Measurements from ENCODE around the gene KHK.

KHK gene

DNA sequence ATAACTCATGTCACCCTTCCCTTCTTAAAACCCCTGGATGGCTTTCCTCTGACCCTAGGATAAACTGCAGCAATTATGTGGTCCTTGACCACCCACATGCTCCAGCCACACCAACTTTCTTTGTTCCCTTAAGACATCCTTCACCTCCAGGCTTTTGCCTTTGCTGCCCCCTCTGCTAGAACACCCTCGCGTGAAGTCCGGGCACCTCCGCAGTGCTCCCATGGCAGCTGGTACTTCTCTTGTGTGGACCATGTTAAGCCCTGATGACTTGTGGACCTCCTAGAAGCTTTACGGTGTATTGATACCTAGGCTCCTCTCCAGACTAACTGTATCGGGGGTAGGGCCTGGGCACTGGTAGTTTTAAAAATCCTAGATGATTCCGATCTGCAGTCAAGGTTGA lies 36.2 kb downstream of the KHK start:
- Histone ChIP-seq H3K4me1 (ENCODE audit: control insufficient read depth in 1 of 2, insufficient read depth in 1 of 2, low read depth in 1 of 2, low read length in 1 of 2) (peaks cover 30 to 34% of the 10 kb centered on the region in 2 experiments), H3K9me3 (no peaks in the 10 kb centered on the region), H3K4me3 (ENCODE audit: low read depth in 1 of 2, low read length in 1 of 2) (peak overlapping the region; percentile 70 to 85), H3K36me3 (no peaks in the 10 kb centered on the region), H3K27me3 (peaks cover 33% of the 10 kb centered on the region), H3K27ac (peak overlapping the region; percentile 87)
- TF ChIP-seq, protein P1, sequence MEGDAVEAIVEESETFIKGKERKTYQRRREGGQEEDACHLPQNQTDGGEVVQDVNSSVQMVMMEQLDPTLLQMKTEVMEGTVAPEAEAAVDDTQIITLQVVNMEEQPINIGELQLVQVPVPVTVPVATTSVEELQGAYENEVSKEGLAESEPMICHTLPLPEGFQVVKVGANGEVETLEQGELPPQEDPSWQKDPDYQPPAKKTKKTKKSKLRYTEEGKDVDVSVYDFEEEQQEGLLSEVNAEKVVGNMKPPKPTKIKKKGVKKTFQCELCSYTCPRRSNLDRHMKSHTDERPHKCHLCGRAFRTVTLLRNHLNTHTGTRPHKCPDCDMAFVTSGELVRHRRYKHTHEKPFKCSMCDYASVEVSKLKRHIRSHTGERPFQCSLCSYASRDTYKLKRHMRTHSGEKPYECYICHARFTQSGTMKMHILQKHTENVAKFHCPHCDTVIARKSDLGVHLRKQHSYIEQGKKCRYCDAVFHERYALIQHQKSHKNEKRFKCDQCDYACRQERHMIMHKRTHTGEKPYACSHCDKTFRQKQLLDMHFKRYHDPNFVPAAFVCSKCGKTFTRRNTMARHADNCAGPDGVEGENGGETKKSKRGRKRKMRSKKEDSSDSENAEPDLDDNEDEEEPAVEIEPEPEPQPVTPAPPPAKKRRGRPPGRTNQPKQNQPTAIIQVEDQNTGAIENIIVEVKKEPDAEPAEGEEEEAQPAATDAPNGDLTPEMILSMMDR (IDR thresholded peaks at IDR 0.05), result no peak

DNA sequence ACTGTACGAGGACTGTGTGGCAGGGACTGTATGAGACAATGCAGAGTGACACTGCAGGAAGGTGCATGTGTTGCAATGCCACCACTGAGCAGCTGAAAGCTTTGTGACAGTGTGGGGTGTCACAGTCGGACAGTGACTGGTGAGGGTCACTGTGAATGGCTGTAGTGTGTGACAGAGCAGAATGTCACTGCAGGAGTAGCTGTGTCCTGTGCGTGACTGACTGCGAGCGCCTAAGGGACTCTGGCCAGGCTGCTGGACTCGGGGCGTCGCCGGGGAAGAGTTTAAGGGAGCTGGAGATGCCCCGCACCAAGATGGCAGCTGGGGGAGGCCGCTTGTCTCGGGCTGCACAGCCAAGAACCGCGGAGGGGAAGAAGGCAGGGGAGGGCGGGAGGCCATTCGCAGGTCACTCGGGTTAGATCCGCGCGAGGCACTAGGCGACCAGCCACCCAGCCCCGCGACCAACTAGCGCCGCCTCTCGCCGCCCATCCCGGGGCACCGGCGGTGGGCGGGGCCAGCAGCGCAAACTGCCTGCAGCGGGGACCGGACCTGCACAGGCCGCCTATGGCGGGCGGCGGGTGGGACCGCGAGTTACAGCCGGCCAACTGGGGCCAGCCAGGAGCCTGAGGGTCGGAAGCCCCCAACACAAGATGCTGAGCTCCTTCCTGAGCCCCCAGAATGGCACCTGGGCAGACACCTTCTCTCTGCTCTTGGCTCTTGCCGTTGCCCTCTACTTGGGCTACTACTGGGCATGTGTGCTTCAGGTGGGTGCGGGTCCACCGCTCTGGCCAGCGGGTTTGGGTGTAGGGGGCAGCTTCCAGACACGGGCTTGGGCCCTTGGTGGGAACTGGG lies 37.0 kb downstream of the KHK start, which contains the start of gene ABHD1:
TSS of gene ABHD1 (plus strand) at position 514 of the 849 bp plus-strand sequence. CDS start at position 648, 134 bp downstream.
- H3K36me3 ChIP-seq, result peaks cover 5% of the 10 kb centered on the region
- peaks cover 28 to 31% of the 10 kb centered on the region in 2 experiments for H3K4me1 ChIP-seq (ENCODE audit: control insufficient read depth in 1 of 2, insufficient read depth in 1 of 2, low read depth in 1 of 2, low read length in 1 of 2)
- H3K4me3 ChIP-seq (ENCODE audit: low read depth in 1 of 2, low read length in 1 of 2), result peak within 1 kb of the TSS; percentile 70 to 85
- no peaks in the 10 kb centered on the region for H3K9me3 ChIP-seq
- H3K27ac ChIP-seq, result peak within 1 kb of the TSS; percentile 87
- TF ChIP-seq, protein P1 (IDR thresholded peaks at IDR 0.05), result no peak
- H3K27me3 ChIP-seq, result peaks cover 26% of the 10 kb centered on the region

DNA sequence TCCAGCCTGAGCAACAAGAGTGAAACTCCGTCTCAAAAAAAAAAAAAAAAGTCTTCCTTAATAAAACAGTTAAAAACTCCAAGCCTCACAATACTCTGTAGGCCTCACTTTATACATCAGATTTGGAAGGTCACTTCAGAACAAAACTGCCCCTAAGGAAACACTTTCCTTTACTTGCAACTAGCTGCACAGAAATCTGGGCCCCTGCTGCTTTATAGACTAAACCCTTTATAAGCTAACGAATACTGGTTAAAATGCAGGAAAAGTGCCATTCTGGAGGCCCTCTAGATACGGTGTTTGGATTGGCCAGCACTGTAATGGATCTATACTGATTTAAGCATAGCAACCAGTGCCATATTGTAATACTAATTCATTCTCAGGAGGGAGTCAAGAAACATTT lies 38.5 kb downstream of the KHK start:
- Histone ChIP-seq H3K36me3 (peaks cover 21% of the 10 kb centered on the region), H3K27ac (no peak overlapping the region), H3K4me3 (ENCODE audit: low read depth in 1 of 2, low read length in 1 of 2) (no peak overlapping the region), H3K9me3 (no peaks in the 10 kb centered on the region), H3K4me1 (ENCODE audit: control insufficient read depth in 1 of 2, insufficient read depth in 1 of 2, low read depth in 1 of 2, low read length in 1 of 2) (peaks cover 23% of the 10 kb centered on the region in 2 experiments), H3K27me3 (peaks cover 10% of the 10 kb centered on the region)
- TF ChIP-seq, protein P1 (IDR thresholded peaks at IDR 0.05), result no peak

DNA sequence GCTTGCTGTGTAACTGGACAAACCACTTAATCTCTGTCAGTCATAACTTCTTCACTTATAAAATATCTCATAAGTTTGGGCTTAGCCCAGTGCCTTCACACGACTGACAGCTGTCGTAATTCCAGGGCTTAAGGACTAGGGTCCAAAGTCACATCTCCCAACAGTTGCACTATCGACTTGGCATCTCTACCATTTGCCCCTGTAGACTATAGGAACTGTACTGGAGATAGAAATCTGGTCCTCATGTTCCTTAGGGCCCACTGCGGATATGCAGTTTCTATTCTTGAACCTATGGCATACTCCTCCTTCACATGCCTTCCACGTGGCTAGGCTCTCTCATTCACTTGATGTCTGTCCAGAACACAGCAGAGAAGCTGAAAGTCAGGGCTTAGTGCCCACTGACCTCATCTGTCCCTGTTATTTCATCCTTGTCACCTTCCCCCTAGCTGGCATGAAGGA lies 39.7 kb downstream of the KHK start:
- H3K27me3 ChIP-seq, result no peaks in the 10 kb centered on the region
- H3K4me1 ChIP-seq (ENCODE audit: control insufficient read depth in 1 of 2, insufficient read depth in 1 of 2, low read depth in 1 of 2, low read length in 1 of 2), result peaks cover 23% of the 10 kb centered on the region in 2 experiments
- H3K4me3 ChIP-seq (ENCODE audit: low read depth in 1 of 2, low read length in 1 of 2), result no peak overlapping the region
- H3K36me3 ChIP-seq, result peaks cover 33% of the 10 kb centered on the region
- no peaks in the 10 kb centered on the region for H3K9me3 ChIP-seq
- H3K27ac ChIP-seq, result no peak overlapping the region
- TF ChIP-seq, protein P1 (IDR thresholded peaks at IDR 0.05), result no peak

DNA sequence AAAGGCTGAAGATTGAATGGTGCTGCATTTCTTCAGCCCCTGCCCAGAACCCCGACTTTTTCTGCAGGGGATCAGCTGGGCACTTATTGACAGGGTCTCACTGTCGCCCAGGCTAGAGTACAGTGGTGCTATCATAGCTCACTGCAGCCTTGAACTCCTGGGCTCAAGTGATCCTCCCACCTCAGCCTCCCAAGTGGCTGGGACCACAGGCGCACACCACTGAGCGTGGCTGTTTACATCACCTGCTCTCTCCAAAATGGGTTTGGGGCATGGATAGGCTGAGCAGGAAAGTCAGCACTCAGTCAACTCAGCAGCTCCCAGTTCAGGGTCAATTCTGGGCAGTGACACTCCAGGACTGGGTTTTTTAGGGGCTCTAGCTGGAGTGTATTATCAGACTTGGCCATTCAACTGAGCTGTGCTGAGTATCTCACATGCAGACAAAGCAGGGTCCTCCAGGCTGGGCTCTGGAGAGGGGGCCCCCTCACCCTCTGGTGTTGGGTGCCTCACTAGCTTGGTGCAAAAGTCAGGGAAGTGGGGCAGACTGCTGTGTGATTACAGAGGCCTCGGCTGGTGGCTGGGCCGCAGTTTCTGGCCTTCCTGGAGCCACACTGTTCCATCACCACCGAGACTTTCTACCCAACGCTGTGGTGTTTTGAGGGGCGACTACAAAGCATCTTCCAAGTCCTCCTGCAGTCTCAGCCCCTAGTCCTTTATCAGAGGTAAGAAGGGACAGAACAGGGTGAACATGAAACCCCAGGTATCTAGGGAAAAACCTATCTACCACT lies 41.5 kb downstream of the KHK start:
- peaks cover 51% of the 10 kb centered on the region for H3K36me3 ChIP-seq
- peaks cover 8 to 10% of the 10 kb centered on the region in 2 experiments for H3K4me1 ChIP-seq (ENCODE audit: control insufficient read depth in 1 of 2, insufficient read depth in 1 of 2, low read depth in 1 of 2, low read length in 1 of 2)
- H3K27ac ChIP-seq, result no peak overlapping the region
- no peaks in the 10 kb centered on the region for H3K9me3 ChIP-seq
- no peak overlapping the region for H3K4me3 ChIP-seq (ENCODE audit: low read depth in 1 of 2, low read length in 1 of 2)
- no peaks in the 10 kb centered on the region for H3K27me3 ChIP-seq
- TF ChIP-seq, protein P1 (IDR thresholded peaks at IDR 0.05), result no peak
